Stomach (tissue), 9 donors: ENCODE results near the gene PTPN2. TPM values are rescaled to one million over a fixed set of nuclear protein-coding genes. Genes with fewer than 3 reads are reported as not detected.
"Not testable (repeated sequence)": the region's sequence is repeated elsewhere in the genome, so short reads cannot be mapped to it uniquely, and the experiment has no call there.

ENCODE experiments used
- DNase-seq, 2 donors: peaks; one replicate each; pipeline versions ENCODE4 v3.0.0 to v3.0.0-alpha.2; 2013 to 2019
- H3K27ac ChIP-seq, 5 donors: fragments of 200-600 bp in 4 of 5; sonication (generic) in 4 of 5; one replicate each; pipeline ENCODE4 v1.5.1; 2013 to 2019; ENCODE audit warnings: mild to moderate bottlenecking in 1 of 5, moderate library complexity in 1 of 5
- H3K27me3 ChIP-seq, 3 donors: fragments of 200-600 bp; sonication (generic); one replicate each; pipeline ENCODE4 v1.5.1; 2017 to 2019; ENCODE audit warnings: mixed run types in 1 of 3
- H3K36me3 ChIP-seq, 4 donors: fragments of 200-600 bp; sonication (generic); 1 replicate in 3 of 4; 2 replicates in 1 of 4; pipeline ENCODE4 v1.5.1; 2016 to 2019
- H3K4me1 ChIP-seq, 4 donors: fragments of 200-600 bp; sonication (generic); one replicate each; pipeline ENCODE4 v1.5.1; 2016 to 2019
- H3K4me3 ChIP-seq, 4 donors: fragments of 200-600 bp; sonication (generic) in 3 of 4; one replicate each; pipeline ENCODE4 v1.5.1; 2016 to 2019; ENCODE audit warnings: mild to moderate bottlenecking in 1 of 4
- H3K9me3 ChIP-seq, 4 donors: fragments of 200-600 bp; sonication (generic); one replicate each; pipeline ENCODE4 v1.5.1; 2016 to 2019
- EP300 ChIP-seq: sonication (generic); formaldehyde crosslinking; IDR thresholded peaks from one replicate; pipeline ENCODE4 v1.6.1; 2017; ENCODE audit warnings: antibody characterized with exemption
- POLR2A ChIP-seq, 4 donors: fragments of 450-650 bp; IDR thresholded peaks; one replicate each; pipeline ENCODE4 v1.6.1; 2016; ENCODE audit warnings: antibody characterized with exemption in 4 of 4, control low read depth in 2 of 4, mild to moderate bottlenecking in 1 of 4, moderate library complexity in 1 of 4
- POLR2AphosphoS5 ChIP-seq, 3 donors: sonication (generic); formaldehyde crosslinking; IDR thresholded peaks; one replicate each; pipeline ENCODE4 v1.6.1; 2016; ENCODE audit warnings: antibody characterized with exemption in 3 of 3
- WGBS, 5 donors: extraction: QIAGEN DNeasy Blood & Tissue Kit in 3 of 5; methylation state at CpG; one replicate each; pipeline versions ENCODE4 v1.1.5 to v1.1.7; 2013 to 2018; 5-methylcytosine and 5-hydroxymethylcytosine counted together
- intact Hi-C: fragments of 100-400 bp; cut with DNase I; formaldehyde crosslinking; loops from one replicate; pipeline ENCODE4 v1.15.1; 2023; ENCODE audit warnings: low total_unique reads
- polyA plus RNA-seq, 3 donors: library from polyadenylated mRNA; stranded (reverse); fragments of 200-250 nt; gene quantifications; one replicate each; pipeline ENCODE4 v1.2.3, GENCODE V29; 2013
- total RNA-seq, 5 donors: library from RNA; depleted of rRNA; stranded (reverse); fragments of >200 nt; gene quantifications; one replicate each; pipeline versions ENCODE4 v1.1.0 to v1.2.3, GENCODE V29; 2014 to 2016
- TF ChIP-seq, protein P1 (sequence below), 7 experiments: fragments of 450-650 bp in 4 of 7; fragments of 200-600 bp in 3 of 7; sonication (generic) in 3 of 7; IDR thresholded peaks; one replicate each; pipeline ENCODE4 v1.5.1; 2016 to 2019; ENCODE audit warnings: antibody characterized with exemption in 7 of 7, control low read depth in 2 of 7, mild to moderate bottlenecking in 1 of 7
- donor health status: healthy with polysubstance abuse.
- donor health status: Bipolar disorder and iron deficiency.
- donor health status: healthy.

The PTPN2 gene
- total and polyA plus RNA-seq, 8 donors = 5.8 to 66.7 (median 30.3) TPM

DNA sequence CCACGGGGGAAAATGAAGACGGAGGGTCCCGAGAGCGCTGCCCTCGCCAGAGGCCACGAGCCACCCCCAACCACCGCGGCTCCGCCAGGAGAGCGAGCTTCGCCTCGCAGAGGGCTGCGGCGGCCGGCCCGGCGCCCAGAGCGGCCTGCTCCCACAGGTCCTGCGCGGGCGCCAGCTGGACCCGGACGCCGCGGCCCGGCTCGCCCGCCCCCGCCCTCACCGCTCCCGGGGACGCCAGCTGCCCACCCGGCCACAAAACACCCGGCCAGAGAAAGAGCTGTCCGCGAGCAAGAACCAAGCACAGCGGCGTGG, 709 bp downstream of the PTPN2 start:
- Histone ChIP-seq H3K9me3 (no peaks in the 10 kb centered on the region), H3K4me1 (peaks cover 5 to 60% (median 37%) of the 10 kb centered on the region in 4 donors), H3K27me3 (no peaks in the 10 kb centered on the region), H3K4me3 (peak overlapping the region; percentile 77 to 92 (median 84)), H3K27ac (peak overlapping the region; percentile 97 to 99 (median 99)), H3K36me3 (no peaks in the 10 kb centered on the region)
- TF ChIP-seq POLR2A (IDR thresholded peaks at IDR 0.05) (no peak), POLR2AphosphoS5 (IDR thresholded peaks at IDR 0.05) (no peak), EP300 (no peak)
- TF ChIP-seq, protein P1, sequence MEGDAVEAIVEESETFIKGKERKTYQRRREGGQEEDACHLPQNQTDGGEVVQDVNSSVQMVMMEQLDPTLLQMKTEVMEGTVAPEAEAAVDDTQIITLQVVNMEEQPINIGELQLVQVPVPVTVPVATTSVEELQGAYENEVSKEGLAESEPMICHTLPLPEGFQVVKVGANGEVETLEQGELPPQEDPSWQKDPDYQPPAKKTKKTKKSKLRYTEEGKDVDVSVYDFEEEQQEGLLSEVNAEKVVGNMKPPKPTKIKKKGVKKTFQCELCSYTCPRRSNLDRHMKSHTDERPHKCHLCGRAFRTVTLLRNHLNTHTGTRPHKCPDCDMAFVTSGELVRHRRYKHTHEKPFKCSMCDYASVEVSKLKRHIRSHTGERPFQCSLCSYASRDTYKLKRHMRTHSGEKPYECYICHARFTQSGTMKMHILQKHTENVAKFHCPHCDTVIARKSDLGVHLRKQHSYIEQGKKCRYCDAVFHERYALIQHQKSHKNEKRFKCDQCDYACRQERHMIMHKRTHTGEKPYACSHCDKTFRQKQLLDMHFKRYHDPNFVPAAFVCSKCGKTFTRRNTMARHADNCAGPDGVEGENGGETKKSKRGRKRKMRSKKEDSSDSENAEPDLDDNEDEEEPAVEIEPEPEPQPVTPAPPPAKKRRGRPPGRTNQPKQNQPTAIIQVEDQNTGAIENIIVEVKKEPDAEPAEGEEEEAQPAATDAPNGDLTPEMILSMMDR (IDR thresholded peaks at IDR 0.05) = no peak
- 0% methylated on average over 10 to 38 of the region's 38 CpGs for WGBS, 5 donors
- intact Hi-C loops = no loop called here
- DNase-seq = peak in 1 of 2 donors; percentile 37

DNA sequence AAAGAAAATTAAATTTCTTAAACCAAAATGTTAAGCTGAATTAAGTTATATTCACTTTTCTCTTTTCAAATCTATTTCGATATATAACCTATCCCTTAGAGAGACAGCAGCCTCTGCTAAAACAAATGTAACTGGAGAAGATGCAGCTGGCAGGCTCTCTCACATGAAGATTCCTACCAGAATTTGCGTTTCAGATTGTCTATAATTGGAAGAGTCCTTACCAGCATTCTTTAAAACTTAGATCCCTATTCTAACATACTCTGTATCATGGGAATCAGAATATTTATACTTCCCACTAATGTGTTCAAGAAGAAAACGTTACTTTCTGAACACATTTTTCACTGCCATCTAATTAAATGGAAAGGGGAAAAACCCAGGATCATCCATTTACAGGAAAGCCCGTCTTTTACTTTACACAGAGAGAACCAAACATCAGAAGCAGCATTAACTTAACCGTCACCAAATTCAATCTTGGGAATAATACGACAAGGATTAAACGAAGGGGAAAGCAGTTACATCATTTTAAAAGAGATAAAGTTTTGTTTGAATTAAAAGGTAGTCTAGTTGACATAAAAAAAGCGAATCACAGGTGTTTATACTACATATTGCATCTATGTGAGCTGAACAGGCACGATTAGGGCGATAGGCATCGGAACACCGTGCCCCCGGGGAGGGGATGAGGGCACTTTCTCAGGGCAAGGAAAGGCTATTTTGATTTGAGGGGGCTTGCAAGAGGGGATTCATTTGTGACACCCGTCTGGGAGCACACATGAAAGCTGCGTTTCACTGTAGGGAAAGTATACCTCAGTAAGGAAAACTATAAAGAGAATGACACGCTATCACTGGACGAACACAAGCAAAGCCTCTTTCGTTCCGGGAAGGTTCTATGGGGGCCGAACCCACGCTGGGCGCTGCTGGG, 1.3 kb downstream of the PTPN2 start:
- peak overlapping the region; percentile 77 to 92 (median 84) for H3K4me3 ChIP-seq
- H3K4me1 ChIP-seq = peaks cover 5 to 67% (median 37%) of the 10 kb centered on the region in 4 donors
- H3K36me3 ChIP-seq = no peaks in the 10 kb centered on the region
- TF ChIP-seq EP300 = no peak
- no peaks in the 10 kb centered on the region for H3K27me3 ChIP-seq
- no peaks in the 10 kb centered on the region for H3K9me3 ChIP-seq
- peak overlapping the region; percentile 97 to 99 (median 99) for H3K27ac ChIP-seq
- intact Hi-C loops = no loop called here
- WGBS, 5 donors = 5 to 8% (median 6%) methylated on average over 22 of the region's 22 CpGs
- DNase-seq = peak in 1 of 2 donors; percentile 41

DNA sequence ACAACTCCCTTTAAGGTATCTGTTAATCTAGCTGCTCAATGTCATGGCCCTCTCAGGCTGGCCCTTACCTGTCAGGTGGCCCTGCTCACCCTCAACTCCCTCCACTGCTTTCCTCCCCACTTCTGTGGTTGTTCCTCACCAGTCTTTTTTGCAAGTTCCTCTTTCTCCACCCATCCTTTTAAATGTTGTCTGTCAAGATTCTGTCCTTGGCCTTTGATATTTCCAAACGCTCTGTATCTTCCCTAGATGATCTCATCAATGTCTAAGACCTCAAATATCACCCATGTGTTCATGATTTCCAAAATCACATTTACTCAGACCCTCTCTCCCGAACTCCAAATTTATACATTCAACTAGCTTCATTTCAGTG, 3.5 kb downstream of the PTPN2 start:
- no peak overlapping the region for H3K4me3 ChIP-seq
- no peaks in the 10 kb centered on the region for H3K27me3 ChIP-seq
- TF ChIP-seq, protein P1 (IDR thresholded peaks at IDR 0.05) = no peak
- TF ChIP-seq POLR2A (IDR thresholded peaks at IDR 0.05) (no peak), EP300 (no peak), POLR2AphosphoS5 (IDR thresholded peaks at IDR 0.05) (no peak)
- peaks cover 5 to 68% (median 37%) of the 10 kb centered on the region in 4 donors for H3K4me1 ChIP-seq
- no peaks in the 10 kb centered on the region for H3K9me3 ChIP-seq
- intact Hi-C loops = no loop called here
- H3K27ac ChIP-seq = peak overlapping the region in 2 of 5 donors; percentile 57 to 68
- 66 to 80% (median 78%) methylated on average over 2 of the region's 2 CpGs for WGBS, 5 donors
- no peak for DNase-seq
- no peaks in the 10 kb centered on the region for H3K36me3 ChIP-seq

DNA sequence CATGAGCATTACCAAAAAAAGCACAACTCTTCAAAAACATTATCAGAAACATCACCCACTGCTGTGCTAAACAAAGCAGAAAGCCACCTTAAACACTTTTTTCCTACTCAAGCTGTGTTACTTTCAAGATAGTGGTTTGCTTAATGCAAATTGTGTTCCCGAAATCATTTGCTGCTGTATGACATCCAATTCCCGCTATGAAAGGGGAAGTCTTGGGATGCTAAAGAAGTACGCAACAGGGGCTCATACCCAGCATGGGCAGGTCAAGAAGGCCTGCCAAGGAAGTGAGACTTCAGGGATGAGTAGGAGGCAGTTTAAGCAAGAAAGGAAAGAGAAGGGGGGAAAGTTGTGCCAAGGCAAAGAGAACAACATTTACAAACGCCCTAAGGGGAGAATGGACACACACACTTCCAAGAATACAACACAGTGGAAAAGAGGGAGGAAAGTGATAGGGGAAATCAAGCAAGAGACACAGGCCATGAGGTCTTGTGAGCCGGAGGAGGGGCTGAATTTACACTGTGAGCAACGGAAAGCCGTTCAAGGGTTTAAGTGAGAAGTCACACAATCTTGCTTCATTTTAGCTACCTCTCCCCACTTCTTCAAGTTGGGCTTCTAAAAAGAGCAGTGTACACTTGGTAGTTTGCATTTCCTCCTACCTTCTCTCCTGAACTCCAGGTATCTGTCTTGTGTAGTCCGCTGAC, 4.0 kb downstream of the PTPN2 start:
- Histone ChIP-seq H3K27me3 (no peaks in the 10 kb centered on the region), H3K9me3 (no peaks in the 10 kb centered on the region), H3K4me3 (no peak overlapping the region), H3K36me3 (no peaks in the 10 kb centered on the region), H3K4me1 (peaks cover 3 to 63% (median 36%) of the 10 kb centered on the region in 4 donors), H3K27ac (peak overlapping the region in 2 of 5 donors; percentile 57 to 68)
- intact Hi-C loops = no loop called here
- WGBS, 5 donors = 71 to 83% (median 76%) methylated on average over 7 to 8 of the region's 8 CpGs
- no peak for DNase-seq
- no peak for TF ChIP-seq POLR2AphosphoS5 (IDR thresholded peaks at IDR 0.05)
- no peak for TF ChIP-seq EP300
- no peak for TF ChIP-seq POLR2A (IDR thresholded peaks at IDR 0.05)
- TF ChIP-seq, protein P1 (IDR thresholded peaks at IDR 0.05) = no peak

DNA sequence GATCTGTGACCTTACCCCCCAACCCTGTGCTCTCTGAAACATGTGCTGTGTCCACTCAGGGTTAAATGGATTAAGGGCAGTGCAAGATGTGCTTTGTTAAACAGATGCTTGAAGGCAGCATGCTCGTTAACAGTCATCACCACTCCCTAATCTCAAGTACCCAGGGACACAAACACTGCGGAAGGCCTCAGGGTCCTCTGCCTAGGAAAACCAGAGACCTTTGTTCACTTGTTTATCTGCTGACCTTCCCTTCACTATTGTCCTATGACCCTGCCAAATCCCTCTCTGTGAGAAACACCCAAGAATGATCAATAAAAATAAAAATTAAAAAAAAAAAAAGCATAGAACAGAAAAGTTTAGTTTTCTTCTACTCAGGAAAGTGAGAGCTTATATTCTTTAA, 9.0 kb downstream of the PTPN2 start:
- not testable (repeated sequence) for H3K4me3 ChIP-seq, DNase-seq

DNA sequence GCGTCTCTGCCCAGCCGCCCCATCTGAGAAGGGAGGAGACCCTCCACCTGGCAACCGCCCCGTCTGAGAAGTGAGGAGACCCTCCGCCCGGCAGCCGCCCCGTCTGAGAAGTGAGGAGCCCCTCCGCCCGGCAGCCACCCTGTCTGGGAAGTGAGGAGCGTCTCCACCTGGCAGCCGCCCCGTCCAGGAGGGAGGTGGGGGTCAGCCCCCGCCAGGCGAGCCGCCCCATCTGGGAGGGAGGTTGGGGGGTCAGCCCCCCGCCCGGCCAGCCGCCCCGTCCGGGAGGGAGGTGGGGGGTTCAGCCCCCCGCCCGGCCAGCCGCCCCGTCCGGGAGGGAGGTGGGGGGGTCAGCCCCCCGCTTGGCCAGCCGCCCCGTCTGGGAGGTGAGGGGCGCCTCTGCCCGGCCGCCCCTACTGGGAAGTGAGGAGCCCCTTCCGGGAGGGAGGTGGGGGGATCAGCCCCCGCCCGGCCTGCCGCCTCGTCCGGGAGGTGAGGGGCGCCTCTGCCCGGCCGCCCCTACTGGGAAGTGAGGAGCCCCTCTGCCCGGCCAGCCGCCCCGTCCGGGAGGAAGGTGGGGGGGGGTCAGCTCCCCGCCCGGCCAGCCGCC, 10.0 kb downstream of the PTPN2 start:
- H3K27me3 ChIP-seq, H3K4me3 ChIP-seq, H3K27ac ChIP-seq, DNase-seq, H3K36me3 ChIP-seq, intact Hi-C loops, H3K9me3 ChIP-seq: not testable (repeated sequence)
- 93 to 100% (median 98%) methylated on average over 1 to 37 of the region's 48 CpGs; no CpG with 5 or more reads in 1 of the 5 donors for WGBS, 5 donors
- peaks cover 0 to 19% (median 3%) of the 10 kb centered on the region in 4 donors for H3K4me1 ChIP-seq

More for the DNA sequence above, 9.0 kb downstream of the PTPN2 start:
- H3K36me3 ChIP-seq, H3K27me3 ChIP-seq, intact Hi-C loops, H3K27ac ChIP-seq, H3K9me3 ChIP-seq: not testable (repeated sequence)
- peaks cover 0 to 28% (median 6%) of the 10 kb centered on the region in 4 donors for H3K4me1 ChIP-seq
- WGBS, 5 donors = 60 to 84% (median 78%) methylated on average over 2 of the region's 2 CpGs; no CpG with 5 or more reads in 2 of the 5 donors
